K562 (cell line): ENCODE data around the gene HMCN1. TPM values are rescaled to one million over a fixed set of nuclear protein-coding genes. Genes with fewer than 3 reads are reported as not detected.

Experiments
- ATAC-seq: fragments of 200-7000 bp; cut with Tn5 transposase; 3 replicates; pipeline ENCODE4 v1.9.1; 2020; ENCODE audit warnings: moderate library complexity
- BruUV-seq: library from RNA; stranded (reverse); fragments of 400-500 nt; replicated peaks from 2 replicates; lab custom pipeline; 2021; lab: Mats Ljungman, UMichigan
- CTCF ChIA-PET: fragments of 300-600 bp; formaldehyde crosslinking; extraction: SDS; loops from one replicate; lab custom pipeline; 2021; ENCODE audit warnings: low intra/inter-chr PET ratio; lab: Yijun Ruan, JAX
- POLR2A ChIA-PET: fragments of 300-600, 350-650 bp; sonication (Branson Sonifier 250); formaldehyde crosslinking; extraction: SDS; loops from one replicate; lab custom pipeline; 2021; ENCODE audit warnings: antibody characterized with exemption, inconsistent platforms; lab: Yijun Ruan, JAX
- DNase-seq, 4 experiments: peaks; one replicate each; pipeline versions ENCODE4 v3.0.0 to v3.0.0-alpha.2; 2011 to 2018; ENCODE audit warnings: low spot score in 3 of 4, mixed read lengths in 3 of 4; ENCODE audit errors: extremely low read depth in 1 of 4
- FAIRE-seq: peaks from 2 replicates; lab custom pipeline; 2011; peaks lifted over from hg19 to GRCh38; lab: Jason Lieb, UNC
- H2AFZ ChIP-seq: 2 replicates; pipeline ENCODE4 v1.6.0; 2011; ENCODE audit warnings: low read depth, low read length, control low read depth, inconsistent platforms
- H3K27ac ChIP-seq: fragments of 200-600 bp; 3 replicates; pipeline ENCODE4 v1.8.0; 2011; ENCODE audit warnings: low read depth, mild to moderate bottlenecking, control low read depth, inconsistent platforms, low read length, moderate library complexity, mixed read lengths; ENCODE audit errors: extremely low read depth
- H3K27me3 ChIP-seq, 2 experiments: fragments of 300-600 bp in 1 of 2; 2 replicates in 1 of 2; 3 replicates in 1 of 2; pipeline versions ENCODE4 v1.6.0 to v1.8.0; 2011; ENCODE audit warnings: inconsistent platforms in 2 of 2, low read length in 2 of 2, mild to moderate bottlenecking in 1 of 2, mixed read lengths in 1 of 2, moderate library complexity in 1 of 2; ENCODE audit not compliant: control insufficient read depth in 2 of 2, insufficient read depth in 2 of 2
- H3K36me3 ChIP-seq: fragments of 300-600 bp; 3 replicates; pipeline ENCODE4 v1.8.0; 2011; ENCODE audit warnings: mild to moderate bottlenecking, low read length, inconsistent platforms; ENCODE audit not compliant: control insufficient read depth, insufficient read depth
- H3K4me1 ChIP-seq, 2 experiments: fragments of 200-600 bp in 1 of 2; replicated peaks in 1 of 2; 2 replicates in 1 of 2; 3 replicates in 1 of 2; pipeline versions ENCODE4 v1.5.1 to v1.8.0; 2011; ENCODE audit warnings: inconsistent platforms in 2 of 2, low read length in 2 of 2, mild to moderate bottlenecking in 1 of 2, mixed read lengths in 1 of 2, moderate library complexity in 1 of 2; ENCODE audit not compliant: control insufficient read depth in 2 of 2, insufficient read depth in 2 of 2
- H3K4me2 ChIP-seq: 2 replicates; pipeline ENCODE4 v1.6.1; 2011; ENCODE audit warnings: low read length, control low read depth, inconsistent platforms, mixed read lengths; ENCODE audit not compliant: insufficient read depth
- H3K4me3 ChIP-seq: fragments of 200-600 bp; sonication (generic), shearing (Covaris generic); 2 replicates; pipeline ENCODE4 v1.5.1; 2016; ENCODE audit warnings: control low read depth, inconsistent platforms
- H3K79me2 ChIP-seq: fragments of 200-600 bp; 3 replicates; pipeline ENCODE4 v1.8.0; 2011; ENCODE audit warnings: low read length, inconsistent platforms; ENCODE audit not compliant: control insufficient read depth, insufficient read depth
- H3K9ac ChIP-seq, 2 experiments: 2 replicates each; pipeline versions ENCODE4 v1.6.0 to v1.6.1; 2011; ENCODE audit warnings: low read depth in 2 of 2, low read length in 2 of 2, control low read depth in 1 of 2, inconsistent platforms in 1 of 2, mild to moderate bottlenecking in 1 of 2, mixed read lengths in 1 of 2; ENCODE audit not compliant: insufficient read depth in 1 of 2
- H3K9me1 ChIP-seq: one replicate; pipeline ENCODE4 v1.6.0; 2011; ENCODE audit warnings: inconsistent platforms, mild to moderate bottlenecking, low read length, moderate library complexity; ENCODE audit not compliant: control insufficient read depth, insufficient read depth
- H3K9me3 ChIP-seq: replicated peaks from 2 replicates; pipeline ENCODE4 v1.5.1; 2011; ENCODE audit warnings: low read depth, low read length, inconsistent platforms; ENCODE audit not compliant: control insufficient read depth, insufficient read depth
- H4K20me1 ChIP-seq: replicated peaks from 2 replicates; pipeline ENCODE4 v1.6.1; 2011; ENCODE audit warnings: low read length, inconsistent platforms, mixed read lengths; ENCODE audit not compliant: control insufficient read depth, insufficient read depth
- BRCA1 ChIP-seq, 2 experiments: fragments of 450-650 bp in 1 of 2; sonication (generic) in 1 of 2; formaldehyde crosslinking in 1 of 2; IDR thresholded peaks; 2 replicates each; pipeline versions ENCODE4 v1.5.0 to v1.6.1; 2017 to 2020; ENCODE audit warnings: mild to moderate bottlenecking in 1 of 2, missing genetic modification reagents in 1 of 2
- CBX1 ChIP-seq: sonication (generic); IDR thresholded peaks from 2 replicates; pipeline ENCODE4 v1.6.1; 2016; ENCODE audit warnings: antibody characterized with exemption, low read depth, mild to moderate bottlenecking
- CHD1 ChIP-seq: fragments of 200-600 bp; sonication (generic); IDR thresholded peaks from one replicate; pipeline ENCODE4 v1.6.1; 2012; ENCODE audit warnings: mild to moderate bottlenecking, moderate library complexity, low read length, inconsistent platforms
- EP300 ChIP-seq: IDR thresholded peaks from 2 replicates; pipeline ENCODE4 v1.6.1; 2012; ENCODE audit warnings: low read length, improper control_type of control experiment
- GABPA ChIP-seq: fragments of 200-800 bp; sonication (Bioruptor generic); conservative IDR thresholded peaks from 2 replicates; pipeline ENCODE4 v1.6.1; 2016; ENCODE audit warnings: low read depth, missing genetic modification characterization, missing compliant biosample characterization
- HLTF ChIP-seq: fragments of 450-650 bp; IDR thresholded peaks from 2 replicates; pipeline ENCODE4 v1.6.1; 2016
- KAT2B ChIP-seq: IDR thresholded peaks from one replicate; pipeline ENCODE4 v1.6.1; 2012; ENCODE audit warnings: low read depth, mild to moderate bottlenecking, control low read depth, inconsistent platforms, low read length, moderate library complexity
- MEF2A ChIP-seq: IDR thresholded peaks from 2 replicates; pipeline ENCODE4 v1.6.1; 2011; ENCODE audit warnings: low read depth, mild to moderate bottlenecking, low read length, moderate library complexity; ENCODE audit not compliant: control insufficient read depth
- MXI1 ChIP-seq: IDR thresholded peaks from 2 replicates; pipeline ENCODE4 v1.6.1; 2011; ENCODE audit warnings: low read depth, mild to moderate bottlenecking, improper control_type of control experiment, low read length
- NFIC ChIP-seq: fragments of 450-650 bp; IDR thresholded peaks from 2 replicates; pipeline ENCODE4 v1.6.1; 2017; ENCODE audit warnings: mild to moderate bottlenecking, inconsistent platforms
- NFIX ChIP-seq: fragments of 250-450 bp; sonication (Bioruptor Pico); IDR thresholded peaks from 2 replicates; pipeline ENCODE4 v1.4.0; 2020; ENCODE audit warnings: low read depth, mild to moderate bottlenecking, moderate library complexity
- PHB2 ChIP-seq: fragments of 450-650 bp; IDR thresholded peaks from 2 replicates; pipeline ENCODE4 v1.6.1; 2017; ENCODE audit warnings: low read depth
- SMAD1 ChIP-seq: fragments of 150-350 bp; IDR thresholded peaks from 2 replicates; pipeline ENCODE4 v1.6.1; 2014; ENCODE audit warnings: low read length, low read depth; ENCODE audit not compliant: partially characterized antibody
- SP2 ChIP-seq: IDR thresholded peaks from 2 replicates; pipeline ENCODE4 v1.6.1; 2011; ENCODE audit warnings: mild to moderate bottlenecking, low read depth, low read length, moderate library complexity; ENCODE audit not compliant: poor library complexity, severe bottlenecking; ENCODE audit errors: extremely low read depth
- ZNF224 ChIP-seq: sonication (generic); formaldehyde crosslinking; IDR thresholded peaks from 2 replicates; pipeline ENCODE4 v1.8.0; 2022; ENCODE audit warnings: mild to moderate bottlenecking, missing genetic modification reagents
- ZNF583 ChIP-seq: fragments of 250-450 bp; sonication (Bioruptor Pico); IDR thresholded peaks from 2 replicates; pipeline ENCODE4 v1.4.0; 2020
- in situ Hi-C: fragments of 300-500 bp; cut with MboI; formaldehyde crosslinking; loops from 4 replicates; pipeline ENCODE4 v1.15.0; 2018; ENCODE audit warnings: inconsistent platforms, mixed read lengths
- intact Hi-C: fragments of 100-400 bp; cut with micrococcal nuclease; formaldehyde crosslinking; loops from 2 replicates; pipeline ENCODE4 v1.14.2; 2022
- polyA plus RNA-seq, 8 experiments: library from polyadenylated mRNA; depleted of rRNA in 4 of 8; stranded (reverse) in 5 of 8; unstranded in 3 of 8; fragments of >200 nt; fragmentation: Nextera tagmentation in 2 of 8; fragmentation: Illumina TruSeq in 1 of 8; extraction: Ambion mirVana in 2 of 8; extraction: Trizol in 1 of 8; gene quantifications; 2 replicates each; pipeline versions ENCODE4 v1.2.1 to v1.2.3, GENCODE V29; 2011 to 2014; ENCODE audit warnings: inconsistent platforms in 1 of 8, missing spikeins in 1 of 8
- total RNA-seq, 7 experiments: library from RNA; depleted of rRNA in 6 of 7; stranded (reverse); fragments of >200 nt in 6 of 7; fragmentation: Illumina TruSeq in 2 of 7; extraction: Trizol in 2 of 7; gene quantifications; 2 replicates each; pipeline versions ENCODE4 v1.2.1 to v1.2.3, GENCODE V29; 2011 to 2021; ENCODE audit warnings: low replicate concordance in 1 of 7
- TF ChIP-seq, protein P1 (sequence below): fragments of 250-450 bp; sonication (Bioruptor Pico); IDR thresholded peaks from 2 replicates; pipeline ENCODE4 v1.5.0; 2021; ENCODE audit warnings: mild to moderate bottlenecking, moderate library complexity
- TF ChIP-seq, protein P2 (sequence below): fragments of 450-650 bp; IDR thresholded peaks from 2 replicates; pipeline ENCODE4 v1.7.0; 2016; ENCODE audit warnings: borderline replicate concordance

Gene HMCN1
- total and polyA plus RNA-seq, 9 of the 15 experiments (the other 6 are each of a cell fraction or from before 2014, with no cell fraction given): 0.07 to 0.36 (median 0.21) TPM

DNA sequence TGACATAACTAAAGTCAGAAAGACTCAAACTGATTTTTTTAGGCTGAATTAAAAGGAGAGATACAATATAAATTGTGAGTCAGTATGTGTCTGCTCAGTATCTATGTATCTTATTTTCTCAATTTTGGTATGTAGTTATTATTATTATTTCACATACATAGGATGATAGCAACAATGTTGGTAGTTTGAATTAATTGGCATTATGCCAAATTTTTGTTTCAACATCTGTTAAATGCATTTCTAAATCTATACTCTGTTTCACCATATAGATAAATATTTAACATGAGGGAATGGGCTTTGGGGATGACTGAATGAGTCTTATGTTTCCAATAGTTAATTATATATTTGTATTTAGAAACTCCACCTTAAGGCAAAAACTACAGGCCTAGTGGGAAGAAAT lies 12.6 kb upstream of the HMCN1 start:
- in situ Hi-C loops: no loop called here
- H3K79me2 ChIP-seq: no peaks in the 10 kb centered on the region
- FAIRE-seq: no peak
- no peak for TF ChIP-seq EP300
- TF ChIP-seq, protein P1, sequence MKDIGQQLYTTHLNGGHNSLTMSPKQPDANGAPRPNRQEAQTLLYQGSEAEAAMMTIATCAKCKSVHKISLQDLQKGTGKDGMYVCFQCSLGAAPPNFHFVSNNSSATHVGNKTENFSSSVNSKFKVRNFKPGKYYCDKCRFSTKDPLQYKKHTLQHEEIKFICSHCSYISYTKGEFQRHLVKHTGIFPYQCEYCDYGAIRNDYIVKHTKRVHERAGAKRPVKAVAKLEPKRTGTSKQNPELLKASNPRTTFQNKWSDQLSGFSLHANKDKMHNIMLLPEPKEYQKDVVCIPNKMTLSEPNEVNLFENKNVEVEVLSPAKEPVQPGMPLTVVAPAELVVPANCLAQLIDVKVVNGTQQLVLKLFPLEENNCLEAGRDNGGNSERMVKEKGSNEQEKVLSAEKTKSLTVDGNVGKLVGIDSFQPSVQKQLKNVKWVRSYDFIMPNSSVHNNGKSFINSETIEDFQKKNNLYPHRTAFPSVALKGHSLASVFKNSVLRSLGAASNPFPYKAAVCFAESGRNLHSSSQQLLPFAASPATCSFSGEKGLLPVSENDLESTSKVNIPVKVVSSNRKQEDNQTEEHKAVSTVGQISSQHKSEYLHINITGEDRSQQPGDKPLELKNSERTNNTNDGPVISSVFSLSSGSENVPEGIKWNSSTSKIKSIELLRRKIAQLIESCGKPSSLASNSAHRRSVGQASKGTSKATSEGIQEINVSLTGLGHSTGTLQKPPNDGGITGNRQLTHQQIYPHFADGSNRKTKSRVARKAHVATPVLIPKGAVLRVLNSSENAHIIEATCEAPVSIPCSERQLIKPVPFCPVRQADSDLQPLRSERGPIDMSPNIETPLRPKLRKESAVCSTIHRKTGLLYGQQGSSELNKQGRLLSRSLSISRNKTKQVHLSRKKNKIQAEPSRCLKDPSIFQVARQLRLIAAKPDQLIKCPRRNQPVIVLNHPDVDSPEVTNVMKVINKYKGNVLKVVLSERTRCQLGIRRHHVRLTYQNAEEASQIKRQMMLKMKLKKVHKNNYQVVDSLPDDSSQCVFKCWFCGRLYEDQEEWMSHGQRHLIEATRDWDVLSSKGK: no peak
- TF ChIP-seq ZNF583 (CRISPR knock-in tag): no peak
- peak; percentile 100 for TF ChIP-seq NFIX (CRISPR knock-in tag)
- TF ChIP-seq CHD1: no peak
- TF ChIP-seq MEF2A: no peak
- TF ChIP-seq ZNF224: no peak
- TF ChIP-seq SMAD1: peak; percentile 53
- TF ChIP-seq MXI1: no peak
- no peak for TF ChIP-seq HLTF
- TF ChIP-seq CBX1: no peak
- TF ChIP-seq BRCA1 (IDR thresholded peaks at IDR 0.05): no peak
- TF ChIP-seq BRCA1 (CRISPR knock-in tag; IDR thresholded peaks at IDR 0.05): no peak
- no peak for TF ChIP-seq PHB2
- TF ChIP-seq GABPA (tag): no peak
- TF ChIP-seq NFIC: peak; percentile 99
- no peak for TF ChIP-seq SP2
- no peak for TF ChIP-seq KAT2B
- TF ChIP-seq, protein P2, sequence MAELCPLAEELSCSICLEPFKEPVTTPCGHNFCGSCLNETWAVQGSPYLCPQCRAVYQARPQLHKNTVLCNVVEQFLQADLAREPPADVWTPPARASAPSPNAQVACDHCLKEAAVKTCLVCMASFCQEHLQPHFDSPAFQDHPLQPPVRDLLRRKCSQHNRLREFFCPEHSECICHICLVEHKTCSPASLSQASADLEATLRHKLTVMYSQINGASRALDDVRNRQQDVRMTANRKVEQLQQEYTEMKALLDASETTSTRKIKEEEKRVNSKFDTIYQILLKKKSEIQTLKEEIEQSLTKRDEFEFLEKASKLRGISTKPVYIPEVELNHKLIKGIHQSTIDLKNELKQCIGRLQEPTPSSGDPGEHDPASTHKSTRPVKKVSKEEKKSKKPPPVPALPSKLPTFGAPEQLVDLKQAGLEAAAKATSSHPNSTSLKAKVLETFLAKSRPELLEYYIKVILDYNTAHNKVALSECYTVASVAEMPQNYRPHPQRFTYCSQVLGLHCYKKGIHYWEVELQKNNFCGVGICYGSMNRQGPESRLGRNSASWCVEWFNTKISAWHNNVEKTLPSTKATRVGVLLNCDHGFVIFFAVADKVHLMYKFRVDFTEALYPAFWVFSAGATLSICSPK: no peak

More for the DNA sequence above, 12.6 kb upstream of the HMCN1 start:
- Histone ChIP-seq H4K20me1 (no peaks in the 10 kb centered on the region), H3K4me1 (no peaks in the 10 kb centered on the region), H3K27ac (no peak overlapping the region), H3K4me3 (no peak overlapping the region), H3K27me3 (no peaks in the 10 kb centered on the region), H3K4me2 (no peak overlapping the region), H2AFZ (no peak overlapping the region), H3K9me1 (no peaks in the 10 kb centered on the region), H3K36me3 (no peaks in the 10 kb centered on the region), H3K9ac (no peak overlapping the region), H3K9me3 (no peaks in the 10 kb centered on the region)
- ATAC-seq: no peak
- POLR2A ChIA-PET: no interaction called here
- intact Hi-C loops: loop anchor here (10.0 kb wide), 1 partner anchor 273 kb away; no protein-coding TSS in a partner anchor
- no peak for DNase-seq
- CTCF ChIA-PET: interaction anchor here (1.7 kb wide), 1 partner anchor 492 kb away, joined by 8 read pairs; no protein-coding TSS in a partner anchor
- no TSS peak for BruUV-seq
